T-helper 1 cell (primary cell): Measurements from ENCODE around the gene PTPN18.
A peak's percentile ranks its signal among the peaks of the same experiment; 100 is the strongest.
"Not testable (repeated sequence)": the region's sequence is repeated elsewhere in the genome, so short reads cannot be mapped to it uniquely, and the experiment has no call there.

Source experiments
- DNase-seq, 5 donors: peaks; one replicate each; pipeline ENCODE4 v3.0.0-alpha.2; 2012 to 2020

The PTPN18 gene

GRCh38 chr2:130382313-130382917 lies 26.6 kb downstream of the PTPN18 start:
- DNase-seq, result no peak

GRCh38 chr2:130385709-130386108 lies 29.9 kb downstream of the PTPN18 start:
- DNase-seq, result no peak

GRCh38 chr2:130387071-130387400 lies 31.2 kb downstream of the PTPN18 start:
- DNase-seq, result no peak

- no peak for DNase-seq
Observed at GRCh38 chr2:130387804-130388203, 31.9 kb downstream of the PTPN18 start.

GRCh38 chr2:130388221-130388907 lies 32.5 kb downstream of the PTPN18 start:
- no peak for DNase-seq

GRCh38 chr2:130389358-130389757 lies 33.5 kb downstream of the PTPN18 start:
- no peak for DNase-seq

GRCh38 chr2:130389783-130390182 lies 33.9 kb downstream of the PTPN18 start:
- DNase-seq, result no peak

- DNase-seq, result no peak
Observed at GRCh38 chr2:130390460-130391057, 34.7 kb downstream of the PTPN18 start.

GRCh38 chr2:130391058-130391871 lies 35.4 kb downstream of the PTPN18 start:
- peak in 4 of 5 donors; percentile 39 to 64 (median 46) for DNase-seq

- DNase-seq, result no peak
Observed at GRCh38 chr2:130391872-130392670, 36.2 kb downstream of the PTPN18 start.

- no peak for DNase-seq
Observed at GRCh38 chr2:130393318-130393910, 37.6 kb downstream of the PTPN18 start.

- not testable (repeated sequence) for DNase-seq
Observed at GRCh38 chr2:130406280-130406679, 50.4 kb downstream of the PTPN18 start.

- not testable (repeated sequence) for DNase-seq
Observed at GRCh38 chr2:130416693-130417092, 60.8 kb downstream of the PTPN18 start.

GRCh38 chr2:130418845-130419244 lies 63.0 kb downstream of the PTPN18 start:
- DNase-seq, result not testable (repeated sequence)
